CD4-positive, alpha-beta T cell treated with Interleukin-21 for 1 hour (primary cell): Measurements from ENCODE around the gene APOBEC3B.
"Not testable (repeated sequence)": the region's sequence is repeated elsewhere in the genome, so short reads cannot be mapped to it uniquely, and the experiment has no call there.

Experiments used
- DNase-seq: peaks from one replicate; pipeline ENCODE4 v3.0.0-alpha.2; 2020

Gene APOBEC3B

DNA sequence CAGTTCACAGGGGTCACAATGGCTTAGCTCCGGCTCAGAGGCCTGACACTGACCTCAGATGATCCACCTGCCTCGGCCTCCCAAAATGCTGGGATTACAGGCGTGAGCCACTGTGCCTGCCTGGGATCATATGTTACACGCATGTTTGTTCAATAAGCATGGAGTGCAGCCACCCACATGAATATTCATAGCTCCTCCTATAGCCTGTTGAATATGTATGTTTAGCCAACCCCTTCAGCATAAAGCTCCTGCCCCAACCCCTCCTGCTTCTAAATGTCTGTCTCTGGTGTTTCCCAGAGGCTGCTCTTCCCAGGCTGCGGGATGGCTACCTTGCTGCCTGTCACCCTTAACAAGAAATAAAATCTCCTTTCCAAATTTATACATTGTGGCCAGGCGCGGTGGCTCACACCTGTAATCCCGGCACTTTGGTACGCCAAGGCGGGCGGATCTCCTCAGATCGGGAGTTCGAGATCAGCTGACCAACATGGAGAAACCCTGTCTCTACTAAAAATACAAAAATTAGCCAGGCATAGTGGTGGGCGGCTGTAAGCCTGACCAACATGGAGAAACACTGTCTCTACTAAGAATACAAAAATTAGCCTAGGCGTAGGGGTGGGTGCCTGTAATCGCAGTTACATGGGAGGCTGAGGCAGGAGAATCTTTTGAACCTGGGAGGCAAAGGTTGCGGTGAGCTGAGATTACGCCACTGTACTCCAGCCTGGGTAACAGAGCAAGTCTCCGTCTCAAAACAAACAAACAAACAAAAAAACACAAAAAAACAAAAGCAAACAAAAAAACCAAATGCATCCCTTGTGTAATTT lies 57.4 kb downstream of the APOBEC3B start:
- no peak for DNase-seq

DNA sequence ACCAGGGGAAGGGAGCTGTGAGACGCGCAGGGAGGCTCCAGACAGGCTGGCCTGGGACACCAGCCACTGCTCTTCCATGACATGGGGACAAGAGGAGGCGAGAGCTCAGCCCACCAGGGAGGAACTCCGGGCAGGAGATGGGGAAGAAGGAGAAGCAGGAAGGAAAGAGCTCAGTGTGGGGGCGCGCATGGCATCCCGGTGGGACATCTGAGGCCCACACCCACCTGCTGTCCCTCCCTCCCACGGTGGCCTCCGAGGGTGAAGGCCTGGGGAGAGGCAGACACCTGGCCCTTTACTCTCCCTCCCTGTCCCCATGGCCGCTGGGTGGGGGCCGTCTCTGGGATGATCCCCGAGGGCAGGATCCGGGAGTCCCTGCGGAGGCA lies 58.0 kb downstream of the APOBEC3B start:
- DNase-seq: not testable (repeated sequence)

DNA sequence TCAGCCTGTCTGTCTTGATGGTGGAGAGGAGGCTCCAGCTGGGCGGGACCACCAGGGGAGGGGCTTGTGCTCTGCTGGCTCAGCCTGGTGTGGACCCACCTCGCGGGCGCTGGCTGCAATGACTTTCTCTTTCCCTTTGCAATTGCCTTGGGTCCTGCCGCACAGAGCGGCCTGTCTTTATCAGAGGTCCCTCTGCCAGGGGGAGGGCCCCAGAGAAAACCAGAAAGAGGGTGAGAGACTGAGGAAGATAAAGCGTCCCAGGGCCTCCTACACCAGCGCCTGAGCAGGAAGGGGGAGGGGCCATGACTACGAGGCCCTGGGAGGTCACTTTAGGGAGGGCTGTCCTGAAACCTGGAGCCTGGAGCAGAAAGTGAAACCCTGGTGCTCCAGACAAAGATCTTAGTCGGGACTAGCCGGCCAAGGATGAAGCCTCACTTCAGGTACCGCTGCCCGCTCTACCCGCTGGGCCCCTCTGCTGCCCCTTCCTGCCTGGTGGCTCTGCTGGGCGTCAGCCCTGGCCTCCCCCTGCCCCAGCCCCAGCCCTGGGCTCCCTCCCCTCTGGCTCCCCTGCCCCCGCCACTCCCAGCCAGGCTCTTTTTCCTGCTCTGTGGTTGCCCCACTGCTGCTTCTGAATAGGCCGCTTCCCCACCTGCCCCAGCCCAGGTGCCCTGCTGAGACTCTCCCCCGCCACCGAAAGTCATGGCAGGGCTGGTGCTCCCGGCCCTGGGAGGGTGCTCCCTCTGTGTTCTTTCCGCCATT lies 58.6 kb downstream of the APOBEC3B start, which contains the start of gene APOBEC3F:
Gene APOBEC3F (plus strand): TSS at position 327 of the 759 bp plus-strand sequence. CDS start 97 bp downstream, at position 424.
- peak; percentile 87 for DNase-seq

DNA sequence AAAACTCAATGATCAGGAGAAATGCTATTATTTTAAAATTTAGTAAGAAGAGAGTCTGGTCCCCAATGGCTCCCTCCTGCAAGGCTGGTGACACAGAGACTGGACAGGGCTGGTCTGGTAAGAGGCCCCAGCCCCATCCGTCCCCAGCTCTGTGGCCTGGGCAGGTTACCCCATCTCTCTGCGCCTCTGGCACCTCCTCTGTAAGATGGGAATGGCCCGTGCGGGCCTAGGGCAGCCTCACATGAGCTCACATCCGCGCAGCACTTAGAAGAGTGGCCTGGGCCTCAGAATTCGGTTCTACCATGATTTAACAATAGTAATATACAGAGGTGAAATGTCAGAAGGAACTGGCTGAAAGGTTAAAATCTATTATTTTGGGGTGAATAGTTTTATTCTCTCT lies 59.8 kb downstream of the APOBEC3B start:
- no peak for DNase-seq
